SK-N-SH (cell line): Measurements from ENCODE around the gene RASAL3. TPM values are rescaled to one million over a fixed set of nuclear protein-coding genes. Genes with fewer than 3 reads are reported as not detected.

Source experiments
- CTCF ChIA-PET: fragments of 300-600, 350-600 bp; formaldehyde crosslinking; extraction: SDS; loops from one replicate; lab custom pipeline; 2021; lab: Yijun Ruan, JAX
- POLR2A ChIA-PET: fragments of 350-600 bp; sonication (Branson Sonifier 250); formaldehyde crosslinking; extraction: SDS; loops from one replicate; lab custom pipeline; 2020; ENCODE audit warnings: antibody characterized with exemption, inconsistent platforms; lab: Yijun Ruan, JAX
- DNase-seq: peaks from one replicate; pipeline ENCODE4 v3.0.0; 2012
- H2AFZ ChIP-seq: fragments of 200-600 bp; sonication (generic); 2 replicates; pipeline ENCODE4 v1.8.1; 2016; ENCODE audit warnings: antibody characterized with exemption, mild to moderate bottlenecking, low read depth
- H3F3A ChIP-seq: fragments of 200-600 bp; sonication (generic); replicated peaks from 2 replicates; pipeline ENCODE3; 2016; ENCODE audit warnings: antibody characterized with exemption, mild to moderate bottlenecking; ENCODE audit not compliant: insufficient read depth
- H3K27ac ChIP-seq, 2 experiments: fragments of 200-500 bp in 1 of 2; fragments of 200-600 bp in 1 of 2; sonication (Bioruptor generic) in 1 of 2; sonication (generic), shearing (Covaris generic) in 1 of 2; 2 replicates each; pipeline versions ENCODE4 v1.5.1 to v1.6.1; 2014 to 2016; ENCODE audit warnings: low read depth in 2 of 2, inconsistent platforms in 1 of 2, low read length in 1 of 2, mild to moderate bottlenecking in 1 of 2, mixed read lengths in 1 of 2
- H3K27me3 ChIP-seq: fragments of 200-600 bp; sonication (generic), shearing (Covaris generic); 2 replicates; pipeline ENCODE4 v1.6.1; 2016; ENCODE audit warnings: mixed run types; ENCODE audit not compliant: insufficient read depth
- H3K36me3 ChIP-seq, 2 experiments: fragments of 200-500 bp in 1 of 2; fragments of 200-600 bp in 1 of 2; sonication (Bioruptor generic) in 1 of 2; sonication (generic) in 1 of 2; replicated peaks in 1 of 2; 2 replicates each; pipeline versions ENCODE3 to v1.5.1; 2014 to 2016; ENCODE audit warnings: low read length in 1 of 2, mild to moderate bottlenecking in 1 of 2; ENCODE audit not compliant: insufficient read depth in 2 of 2, control insufficient read depth in 1 of 2
- H3K4me1 ChIP-seq, 2 experiments: fragments of 200-500 bp in 1 of 2; fragments of 200-600 bp in 1 of 2; sonication (Bioruptor generic) in 1 of 2; sonication (generic), shearing (Covaris generic) in 1 of 2; 2 replicates each; pipeline versions ENCODE4 v1.5.1 to v1.6.1; 2014 to 2016; ENCODE audit warnings: low read depth in 1 of 2, low read length in 1 of 2, mixed run types in 1 of 2; ENCODE audit not compliant: insufficient read depth in 2 of 2, control insufficient read depth in 1 of 2
- H3K4me2 ChIP-seq: fragments of 200-600 bp; sonication (generic), shearing (Covaris generic); 2 replicates; pipeline ENCODE4 v1.6.1; 2017; ENCODE audit warnings: mixed run types
- H3K4me3 ChIP-seq, 2 experiments: fragments of 200-500 bp in 1 of 2; fragments of 200-600 bp in 1 of 2; sonication (Bioruptor generic) in 1 of 2; sonication (generic), shearing (Covaris generic) in 1 of 2; 2 replicates each; pipeline versions ENCODE4 v1.5.1 to v1.8.1; 2014 to 2016; ENCODE audit warnings: low read depth in 2 of 2, inconsistent platforms in 1 of 2, low read length in 1 of 2, mild to moderate bottlenecking in 1 of 2, mixed read lengths in 1 of 2, moderate library complexity in 1 of 2
- H3K79me2 ChIP-seq: fragments of 200-600 bp; sonication (generic); 2 replicates; pipeline ENCODE4 v1.8.1; 2017; ENCODE audit warnings: mild to moderate bottlenecking; ENCODE audit not compliant: insufficient read depth
- H3K9ac ChIP-seq: fragments of 200-600 bp; sonication (generic); 2 replicates; pipeline ENCODE4 v1.6.1; 2017; ENCODE audit warnings: mixed run types
- H3K9me2 ChIP-seq: fragments of 200-600 bp; sonication (generic); 2 replicates; pipeline ENCODE4 v1.6.1; 2017; ENCODE audit warnings: mixed run types
- H3K9me3 ChIP-seq: fragments of 200-600 bp; sonication (generic); 2 replicates; pipeline ENCODE4 v1.6.1; 2017; ENCODE audit warnings: mixed run types, mild to moderate bottlenecking, moderate library complexity
- H4K20me1 ChIP-seq: fragments of 200-600 bp; sonication (generic); 2 replicates; pipeline ENCODE4 v1.6.1; 2017; ENCODE audit warnings: mild to moderate bottlenecking, mixed run types; ENCODE audit not compliant: insufficient read depth
- EP300 ChIP-seq, 2 experiments: IDR thresholded peaks; 2 replicates each; pipeline versions ENCODE4 v1.4.0 to v1.6.1; 2012; ENCODE audit warnings: borderline replicate concordance in 1 of 2, low read depth in 1 of 2, low read length in 1 of 2
- EZH2phosphoT487 ChIP-seq: fragments of 200-600 bp; sonication (generic); IDR thresholded peaks from 2 replicates; pipeline ENCODE4 v1.6.1; 2017; ENCODE audit warnings: low read depth, mixed run types, mild to moderate bottlenecking, antibody characterized with exemption, moderate library complexity, borderline replicate concordance
- FOSL2 ChIP-seq: IDR thresholded peaks from 2 replicates; pipeline ENCODE4 v1.4.0; 2012; ENCODE audit warnings: low read depth, mild to moderate bottlenecking, moderate library complexity, borderline replicate concordance
- GABPA ChIP-seq: IDR thresholded peaks from 2 replicates; pipeline ENCODE4 v1.4.0; 2012; ENCODE audit warnings: low read depth, mild to moderate bottlenecking
- MEF2A ChIP-seq: IDR thresholded peaks from 2 replicates; pipeline ENCODE4 v1.4.0; 2012; ENCODE audit warnings: low read depth, borderline replicate concordance
- MXI1 ChIP-seq: IDR thresholded peaks from 2 replicates; pipeline ENCODE4 v1.6.1; 2012; ENCODE audit warnings: mild to moderate bottlenecking, low read depth, low read length, improper control_type of control experiment
- NFIC ChIP-seq: IDR thresholded peaks from 2 replicates; pipeline ENCODE4 v1.4.0; 2012; ENCODE audit warnings: borderline replicate concordance
- NRF1 ChIP-seq: IDR thresholded peaks from 2 replicates; pipeline ENCODE4 v1.6.1; 2012; ENCODE audit warnings: low read depth, mild to moderate bottlenecking, low read length
- POLR2AphosphoS5 ChIP-seq: IDR thresholded peaks from 2 replicates; pipeline ENCODE4 v1.6.1; 2012; ENCODE audit warnings: low read depth, low read length
- RFX5 ChIP-seq: IDR thresholded peaks from 2 replicates; pipeline ENCODE4 v1.6.1; 2012; ENCODE audit warnings: mild to moderate bottlenecking, improper control_type of control experiment, low read length
- SMC3 ChIP-seq: IDR thresholded peaks from 2 replicates; pipeline ENCODE4 v1.6.1; 2012; ENCODE audit warnings: low read depth, low read length, improper control_type of control experiment
- TEAD4 ChIP-seq: IDR thresholded peaks from 2 replicates; pipeline ENCODE4 v1.4.0; 2012; ENCODE audit warnings: mild to moderate bottlenecking, borderline replicate concordance; ENCODE audit not compliant: insufficient read depth
- WGBS: methylation state at CpG from one replicate; pipeline ENCODE4 v1.1.6; 2017; ENCODE audit warnings: low lambda C conversion rate; 5-methylcytosine and 5-hydroxymethylcytosine counted together
- polyA plus RNA-seq, 3 experiments: library from polyadenylated mRNA; depleted of rRNA; stranded (reverse); fragments of >200 nt; gene quantifications; 2 replicates each; pipeline ENCODE4 v1.2.3, GENCODE V29; 2012
- TF ChIP-seq, protein P1 (sequence below): IDR thresholded peaks from 2 replicates; pipeline ENCODE4; 2012
- TF ChIP-seq, protein P2 (sequence below): IDR thresholded peaks from 2 replicates; pipeline ENCODE4 v1.6.1; 2012; ENCODE audit warnings: mild to moderate bottlenecking, low read depth, low read length, moderate library complexity

Gene RASAL3
- polyA plus RNA-seq, 1 of the 3 experiments (the other 2 are of a cell fraction) = 0.02 TPM

DNA sequence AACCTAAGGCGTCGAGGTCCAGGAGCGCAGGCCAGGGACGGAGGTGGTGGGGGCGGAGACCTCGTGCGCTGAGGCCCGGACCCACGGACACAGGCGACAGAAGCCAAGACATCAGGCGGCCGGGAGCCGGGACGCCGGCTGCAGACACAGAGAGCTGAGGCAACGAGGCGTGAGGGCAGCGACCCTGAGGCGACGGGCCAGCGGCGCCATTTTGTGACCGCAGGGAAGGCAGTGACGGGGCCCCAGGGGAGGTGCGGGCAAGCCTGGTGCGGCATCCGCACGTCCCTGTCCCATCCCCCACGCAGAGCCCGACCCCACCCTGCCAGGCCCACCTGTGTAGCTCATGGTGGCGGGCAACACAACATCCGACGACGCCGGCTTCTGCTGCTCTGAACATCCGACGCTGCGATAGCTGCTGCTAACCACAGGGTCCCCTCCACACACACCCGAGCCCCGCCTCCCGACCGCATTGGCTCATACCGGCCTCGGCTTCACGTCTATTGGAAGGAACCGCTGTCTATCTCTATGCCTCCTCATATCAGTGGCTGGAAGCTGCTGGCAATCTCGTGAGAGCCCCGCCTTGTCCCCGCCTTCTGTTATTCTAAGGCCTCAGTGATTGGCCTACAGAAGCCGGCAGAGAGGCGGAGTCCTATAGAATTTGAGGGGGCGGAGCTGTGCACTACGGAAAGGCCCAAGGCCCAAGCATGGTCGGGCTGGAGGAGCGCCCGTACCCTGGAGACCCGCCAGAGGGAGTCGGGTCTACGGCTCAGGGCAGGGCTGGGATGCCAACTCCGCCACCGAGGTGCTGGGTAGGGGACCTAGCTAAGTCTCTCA is 45.5 kb downstream of the RASAL3 start, which contains the start of gene AKAP8L (continued):
- TF ChIP-seq, protein P1, sequence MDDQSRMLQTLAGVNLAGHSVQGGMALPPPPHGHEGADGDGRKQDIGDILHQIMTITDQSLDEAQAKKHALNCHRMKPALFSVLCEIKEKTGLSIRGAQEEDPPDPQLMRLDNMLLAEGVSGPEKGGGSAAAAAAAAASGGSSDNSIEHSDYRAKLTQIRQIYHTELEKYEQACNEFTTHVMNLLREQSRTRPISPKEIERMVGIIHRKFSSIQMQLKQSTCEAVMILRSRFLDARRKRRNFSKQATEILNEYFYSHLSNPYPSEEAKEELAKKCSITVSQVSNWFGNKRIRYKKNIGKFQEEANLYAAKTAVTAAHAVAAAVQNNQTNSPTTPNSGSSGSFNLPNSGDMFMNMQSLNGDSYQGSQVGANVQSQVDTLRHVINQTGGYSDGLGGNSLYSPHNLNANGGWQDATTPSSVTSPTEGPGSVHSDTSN = peak; percentile 100
- TF ChIP-seq POLR2AphosphoS5 (peak; percentile 73), TEAD4 (no peak), EZH2phosphoT487 (no peak), GABPA (no peak), EP300 (IDR thresholded peaks at IDR 0.05; ENCODE audit: borderline replicate concordance in 1 of 2, low read depth in 1 of 2, low read length in 1 of 2) (no peak), FOSL2 (no peak; the same call in 1 of the 2 replicates), RFX5 (no peak; the same call in 1 of the 2 replicates), NFIC (peak; percentile 49; the same call in 1 of the 2 replicates), SMC3 (peak; percentile 73), MXI1 (peak; percentile 72; the same call in 1 of the 2 replicates), NRF1 (no peak), MEF2A (no peak)
- TF ChIP-seq, protein P2, sequence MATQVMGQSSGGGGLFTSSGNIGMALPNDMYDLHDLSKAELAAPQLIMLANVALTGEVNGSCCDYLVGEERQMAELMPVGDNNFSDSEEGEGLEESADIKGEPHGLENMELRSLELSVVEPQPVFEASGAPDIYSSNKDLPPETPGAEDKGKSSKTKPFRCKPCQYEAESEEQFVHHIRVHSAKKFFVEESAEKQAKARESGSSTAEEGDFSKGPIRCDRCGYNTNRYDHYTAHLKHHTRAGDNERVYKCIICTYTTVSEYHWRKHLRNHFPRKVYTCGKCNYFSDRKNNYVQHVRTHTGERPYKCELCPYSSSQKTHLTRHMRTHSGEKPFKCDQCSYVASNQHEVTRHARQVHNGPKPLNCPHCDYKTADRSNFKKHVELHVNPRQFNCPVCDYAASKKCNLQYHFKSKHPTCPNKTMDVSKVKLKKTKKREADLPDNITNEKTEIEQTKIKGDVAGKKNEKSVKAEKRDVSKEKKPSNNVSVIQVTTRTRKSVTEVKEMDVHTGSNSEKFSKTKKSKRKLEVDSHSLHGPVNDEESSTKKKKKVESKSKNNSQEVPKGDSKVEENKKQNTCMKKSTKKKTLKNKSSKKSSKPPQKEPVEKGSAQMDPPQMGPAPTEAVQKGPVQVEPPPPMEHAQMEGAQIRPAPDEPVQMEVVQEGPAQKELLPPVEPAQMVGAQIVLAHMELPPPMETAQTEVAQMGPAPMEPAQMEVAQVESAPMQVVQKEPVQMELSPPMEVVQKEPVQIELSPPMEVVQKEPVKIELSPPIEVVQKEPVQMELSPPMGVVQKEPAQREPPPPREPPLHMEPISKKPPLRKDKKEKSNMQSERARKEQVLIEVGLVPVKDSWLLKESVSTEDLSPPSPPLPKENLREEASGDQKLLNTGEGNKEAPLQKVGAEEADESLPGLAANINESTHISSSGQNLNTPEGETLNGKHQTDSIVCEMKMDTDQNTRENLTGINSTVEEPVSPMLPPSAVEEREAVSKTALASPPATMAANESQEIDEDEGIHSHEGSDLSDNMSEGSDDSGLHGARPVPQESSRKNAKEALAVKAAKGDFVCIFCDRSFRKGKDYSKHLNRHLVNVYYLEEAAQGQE = 0 out of 2 replicates have a peak, but pooled peaks have one; percentile 15

DNA sequence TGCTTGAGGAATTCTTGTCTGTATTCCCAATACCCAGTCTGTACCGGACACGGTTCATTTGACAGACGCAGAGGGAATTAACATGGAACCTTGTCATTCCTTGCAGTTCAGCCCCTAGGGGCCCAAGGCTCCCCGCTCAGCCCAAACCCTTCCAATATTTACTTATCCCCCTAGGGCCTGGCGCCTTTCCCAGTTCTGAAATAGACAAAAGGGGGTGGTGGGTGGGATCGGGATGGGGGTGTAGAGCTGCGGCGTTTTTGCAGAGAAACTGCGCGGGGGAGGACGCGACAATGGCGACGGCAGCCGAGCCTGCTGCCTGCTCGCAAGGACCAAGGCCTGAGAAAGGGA is 46.1 kb downstream of the RASAL3 start:
- no peak for TF ChIP-seq TEAD4
- 0 out of 2 replicates have a peak overlapping the region, but pooled peaks have one; percentile 17 for H2AFZ ChIP-seq
- H3K4me1 ChIP-seq = peaks cover 10 to 41% of the 10 kb centered on the region in 2 experiments; a peak in 3 of 4 replicates
- CTCF ChIA-PET = interaction anchor here (1.3 to 3.1 kb wide), 10 partner anchors 14 to 294 kb away, joined by 3 to 19 read pairs (median 8); partner anchors contain the start of gene AKAP8
- H3K27me3 ChIP-seq = no peaks in the 10 kb centered on the region
- peaks cover 45% of the 10 kb centered on the region for H4K20me1 ChIP-seq
- POLR2A ChIA-PET = interaction anchor here (1.0 to 2.2 kb wide), 6 partner anchors 7 to 219 kb away, joined by 4 to 15 read pairs (median 8); partner anchors contain the start of gene AKAP8
- H3K36me3 ChIP-seq = peaks cover 16 to 30% of the 10 kb centered on the region in 2 experiments
- H3K79me2 ChIP-seq = peaks cover 56% of the 10 kb centered on the region
- peaks cover 10% of the 10 kb centered on the region for H3F3A ChIP-seq
- no peaks in the 10 kb centered on the region for H3K9me2 ChIP-seq
- no peaks in the 10 kb centered on the region for H3K9me3 ChIP-seq
- H3K9ac ChIP-seq = peak overlapping the region; percentile 87
- peak overlapping the region; percentile 73 to 89 for H3K27ac ChIP-seq
- under 1% methylated on average over 16 of the region's 16 CpGs for WGBS
- DNase-seq = peak; percentile 54
- peak overlapping the region; percentile 93 to 94 for H3K4me3 ChIP-seq
- H3K4me2 ChIP-seq = peak overlapping the region; percentile 89
